ENCODE data around the gene TSPYL6. TPM values are rescaled to one million over a fixed set of nuclear protein-coding genes. Genes with fewer than 3 reads are reported as not detected.

Gene TSPYL6
- total RNA-seq, 1 experiment from 2014 or later, result not detected

- Histone ChIP-seq H3K9me3 (ENCODE audit: control insufficient read depth, insufficient read depth, low read depth, low read length) (no peaks in the 10 kb centered on the region), H3K27me3 (ENCODE audit: control insufficient read depth, insufficient read depth, low read length) (no peaks in the 10 kb centered on the region), H3K4me3 (ENCODE audit: low read depth in 2 of 2, low read length in 2 of 2) (no peak overlapping the region), H3K4me1 (ENCODE audit: control insufficient read depth, insufficient read depth, low read length) (no peaks in the 10 kb centered on the region), H3K36me3 (ENCODE audit: control insufficient read depth, insufficient read depth, low read length) (no peaks in the 10 kb centered on the region), H3K27ac (ENCODE audit: low read length) (no peak overlapping the region)
- in situ Hi-C loops (cut with HindIII; ENCODE audit: low pct_unique_long_range_greater_than_20kb, low sequenced_read_pairs), result no loop called here
- CTCF ChIA-PET, result no interaction called here
- POLR2A ChIA-PET, result no interaction called here
- BruUV-seq (replicated peaks), result no TSS peak
- DNase-seq (ENCODE audit: low read depth, low spot score) (no peak), ATAC-seq (no peak)
- TF ChIP-seq TCF7L2 (IDR thresholded peaks at IDR 0.05; ENCODE audit: low read depth, low read length) (no peak), SIN3A (IDR thresholded peaks at IDR 0.05; ENCODE audit: borderline replicate concordance, insufficient read depth, low read depth, low read length) (no peak), CTCF (IDR thresholded peaks at IDR 0.05) (no peak), POLR2AphosphoS5 (IDR thresholded peaks at IDR 0.05; ENCODE audit: low read depth, low read length) (no peak), REST (IDR thresholded peaks at IDR 0.05; ENCODE audit: insufficient read depth in 1 of 2, low read depth in 2 of 2, low read length in 1 of 2) (no peak)
- intact Hi-C loops (cut with micrococcal nuclease; ENCODE audit: unreplicated experiment), result no loop called here
Measured at GRCh38 chr2:54209379-54209778, 46.6 kb downstream of the TSPYL6 start.

- H3K36me3 ChIP-seq (ENCODE audit: control insufficient read depth, insufficient read depth, low read length), result no peaks in the 10 kb centered on the region
- POLR2A ChIA-PET, result no interaction called here
- no peak for ATAC-seq
- H3K4me3 ChIP-seq (ENCODE audit: low read depth in 2 of 2, low read length in 2 of 2), result no peak overlapping the region
- H3K4me1 ChIP-seq (ENCODE audit: control insufficient read depth, insufficient read depth, low read length), result no peaks in the 10 kb centered on the region
- BruUV-seq (replicated peaks), result no TSS peak
- in situ Hi-C loops (cut with HindIII; ENCODE audit: low pct_unique_long_range_greater_than_20kb, low sequenced_read_pairs), result no loop called here
- TF ChIP-seq SIN3A (IDR thresholded peaks at IDR 0.05; ENCODE audit: borderline replicate concordance, insufficient read depth, low read depth, low read length), result no peak
- no peak for TF ChIP-seq TCF7L2 (IDR thresholded peaks at IDR 0.05; ENCODE audit: low read depth, low read length)
- no peak for TF ChIP-seq REST (IDR thresholded peaks at IDR 0.05; ENCODE audit: insufficient read depth in 1 of 2, low read depth in 2 of 2, low read length in 1 of 2)
- TF ChIP-seq POLR2AphosphoS5 (IDR thresholded peaks at IDR 0.05; ENCODE audit: low read depth, low read length), result no peak
- TF ChIP-seq CTCF (IDR thresholded peaks at IDR 0.05), result no peak
- H3K9me3 ChIP-seq (ENCODE audit: control insufficient read depth, insufficient read depth, low read depth, low read length), result no peaks in the 10 kb centered on the region
- H3K27me3 ChIP-seq (ENCODE audit: control insufficient read depth, insufficient read depth, low read length), result no peaks in the 10 kb centered on the region
- H3K27ac ChIP-seq (ENCODE audit: low read length), result no peak overlapping the region
- CTCF ChIA-PET, result interaction anchor here (0.7 kb wide), 1 partner anchor 13 kb away, joined by 4 read pairs; no protein-coding TSS in a partner anchor
- DNase-seq (ENCODE audit: low read depth, low spot score), result no peak
- intact Hi-C loops (cut with micrococcal nuclease; ENCODE audit: unreplicated experiment), result no loop called here
Measured at GRCh38 chr2:54208364-54209240, 47.4 kb downstream of the TSPYL6 start.
